Astrocyte (in vitro differentiated cells and primary cell): ENCODE measurements around the gene TMEM25. TPM values are rescaled to one million over a fixed set of nuclear protein-coding genes. Genes with fewer than 3 reads are reported as not detected.

Experiments
- DNase-seq: peaks from one replicate; pipeline ENCODE4 v3.0.0-alpha.2; 2010; ENCODE audit warnings: low read depth
- FAIRE-seq: peaks from 2 replicates; lab custom pipeline; 2011; peaks lifted over from hg19 to GRCh38; lab: Jason Lieb, UNC
- H2AFZ ChIP-seq: 2 replicates; pipeline ENCODE4 v1.6.0; 2012; ENCODE audit warnings: low read depth, low read length, inconsistent platforms
- H3K27ac ChIP-seq: 2 replicates; pipeline ENCODE4 v1.5.1; 2011; ENCODE audit warnings: low read depth, low read length, inconsistent platforms
- H3K27me3 ChIP-seq: 2 replicates; pipeline ENCODE4 v1.6.0; 2011; ENCODE audit warnings: low read length, inconsistent platforms; ENCODE audit not compliant: insufficient read depth
- H3K36me3 ChIP-seq: 2 replicates; pipeline ENCODE4 v1.5.1; 2011; ENCODE audit warnings: low read length, inconsistent platforms; ENCODE audit not compliant: insufficient read depth
- H3K4me1 ChIP-seq: 2 replicates; pipeline ENCODE4 v1.5.1; 2011; ENCODE audit warnings: low read length, inconsistent platforms; ENCODE audit not compliant: insufficient read depth
- H3K4me2 ChIP-seq: 2 replicates; pipeline ENCODE4 v1.6.0; 2012; ENCODE audit warnings: low read length, inconsistent platforms
- H3K4me3 ChIP-seq: 2 replicates; pipeline ENCODE4 v1.5.1; 2011; ENCODE audit warnings: low read depth, mild to moderate bottlenecking, low read length, inconsistent platforms; ENCODE audit not compliant: insufficient read depth
- H3K79me2 ChIP-seq: 2 replicates; pipeline ENCODE4 v1.6.0; 2012; ENCODE audit warnings: mild to moderate bottlenecking, low read length, inconsistent platforms; ENCODE audit not compliant: insufficient read depth
- H3K9ac ChIP-seq: 2 replicates; pipeline ENCODE4 v1.6.0; 2012; ENCODE audit warnings: mild to moderate bottlenecking, low read length, inconsistent platforms
- H3K9me3 ChIP-seq: 2 replicates; pipeline ENCODE4 v1.5.1; 2012; ENCODE audit warnings: low read depth, mild to moderate bottlenecking, low read length, inconsistent platforms; ENCODE audit not compliant: insufficient read depth
- H4K20me1 ChIP-seq: 2 replicates; pipeline ENCODE4 v1.6.0; 2012; ENCODE audit warnings: low read length, inconsistent platforms; ENCODE audit not compliant: insufficient read depth
- H3K27ac Mint-ChIP-seq: one replicate; pipeline ENCODE4 v1.8.0; 2021; ENCODE audit warnings: mild to moderate bottlenecking, mixed read lengths; ENCODE audit not compliant: unreplicated experiment
- H3K27me3 Mint-ChIP-seq: one replicate; pipeline ENCODE4 v1.8.0; 2021; ENCODE audit warnings: low read depth, mixed read lengths; ENCODE audit not compliant: unreplicated experiment
- H3K36me3 Mint-ChIP-seq: one replicate; pipeline ENCODE4 v1.8.0; 2021; ENCODE audit warnings: low read depth, mixed read lengths; ENCODE audit not compliant: unreplicated experiment
- H3K4me1 Mint-ChIP-seq: one replicate; pipeline ENCODE4 v1.8.0; 2021; ENCODE audit warnings: low read depth, mixed read lengths; ENCODE audit not compliant: unreplicated experiment
- H3K4me3 Mint-ChIP-seq: one replicate; pipeline ENCODE4 v1.8.0; 2021; ENCODE audit warnings: mild to moderate bottlenecking, moderate library complexity, mixed read lengths; ENCODE audit not compliant: unreplicated experiment
- H3K9me3 Mint-ChIP-seq: one replicate; pipeline ENCODE4 v1.8.0; 2021; ENCODE audit warnings: mild to moderate bottlenecking, mixed read lengths; ENCODE audit not compliant: unreplicated experiment
- EZH2 ChIP-seq: IDR thresholded peaks from 2 replicates; pipeline ENCODE4 v1.6.1; 2012; ENCODE audit warnings: mild to moderate bottlenecking, low read length, inconsistent platforms; ENCODE audit not compliant: insufficient read depth
- total RNA-seq: library from RNA; stranded (reverse); gene quantifications from 2 replicates; pipeline ENCODE4 v1.2.1, GENCODE V29; 2021
- TF ChIP-seq, protein P1 (sequence below): IDR thresholded peaks from 2 replicates; pipeline ENCODE4 v1.5.1; 2011; ENCODE audit warnings: low read depth, mild to moderate bottlenecking, inconsistent platforms, low read length, moderate library complexity; ENCODE audit not compliant: insufficient read depth

The TMEM25 gene
- total RNA-seq, 1 donor from 2014 or later = 19.0 TPM

DNA sequence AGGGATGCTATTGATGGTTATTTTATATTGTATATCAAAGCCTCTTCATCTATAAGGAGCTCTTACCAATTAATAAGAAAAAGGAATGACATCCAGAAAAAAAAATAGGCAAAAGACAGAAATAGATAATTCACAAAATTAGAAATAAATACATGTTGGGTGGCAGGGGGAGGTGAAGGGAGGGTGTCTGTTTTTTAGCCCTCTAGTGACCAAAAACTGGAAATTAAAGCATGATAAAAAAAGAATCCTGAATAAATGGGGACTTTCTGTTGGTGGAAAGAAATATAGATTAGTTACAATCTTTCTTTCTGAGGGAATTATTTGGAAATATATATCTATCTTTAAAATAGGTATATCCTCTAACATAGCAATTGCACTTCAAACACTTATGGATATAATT is 45.7 kb upstream of the TMEM25 start:
- H3K4me3 Mint-ChIP-seq = no peak overlapping the region
- FAIRE-seq = no peak

DNA sequence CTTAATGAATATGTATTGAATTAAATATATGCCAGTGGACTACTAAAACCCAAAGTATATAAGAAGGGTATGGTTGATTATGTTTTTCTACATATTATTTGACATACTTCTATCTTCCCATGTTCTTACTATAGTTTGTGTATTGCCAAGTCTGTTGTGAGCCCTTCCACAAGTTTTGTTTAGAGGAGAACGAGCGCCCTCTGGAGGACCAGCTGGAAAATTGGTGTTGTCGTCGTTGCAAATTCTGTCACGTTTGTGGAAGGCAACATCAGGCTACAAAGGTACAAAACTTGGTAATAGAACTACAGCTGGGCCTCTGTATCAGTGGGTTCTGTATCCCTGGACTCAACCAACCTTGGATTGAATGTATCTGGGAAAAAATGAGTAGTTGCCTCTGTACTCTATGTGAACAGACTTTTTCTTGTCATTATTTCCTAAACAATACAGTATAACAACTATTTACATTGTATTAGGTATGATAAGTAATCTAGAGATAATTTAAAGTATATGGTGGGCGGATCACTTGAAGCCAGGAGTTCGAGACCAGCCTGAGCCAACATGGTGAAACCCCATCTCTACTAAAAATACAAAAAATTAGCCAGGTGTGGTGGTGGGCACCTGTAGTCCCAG is 42.4 kb upstream of the TMEM25 start:
- H4K20me1 ChIP-seq = no peaks in the 10 kb centered on the region
- FAIRE-seq = peak; percentile 97
- H3K4me1 ChIP-seq = no peaks in the 10 kb centered on the region
- peaks cover 51% of the 10 kb centered on the region for H3K36me3 ChIP-seq
- Mint-ChIP-seq H3K4me1 (no peaks in the 10 kb centered on the region), H3K4me3 (no peak overlapping the region), H3K27me3 (no peaks in the 10 kb centered on the region), H3K9me3 (no peaks in the 10 kb centered on the region), H3K27ac (peak overlapping the region; percentile 38), H3K36me3 (peaks cover 4% of the 10 kb centered on the region)
- H3K9me3 ChIP-seq = no peaks in the 10 kb centered on the region
- H3K4me2 ChIP-seq = no peak overlapping the region
- no peak overlapping the region for H3K27ac ChIP-seq
- H3K79me2 ChIP-seq = no peaks in the 10 kb centered on the region
- peak; percentile 55 for DNase-seq
- H3K9ac ChIP-seq = no peak overlapping the region
- TF ChIP-seq, protein P1, sequence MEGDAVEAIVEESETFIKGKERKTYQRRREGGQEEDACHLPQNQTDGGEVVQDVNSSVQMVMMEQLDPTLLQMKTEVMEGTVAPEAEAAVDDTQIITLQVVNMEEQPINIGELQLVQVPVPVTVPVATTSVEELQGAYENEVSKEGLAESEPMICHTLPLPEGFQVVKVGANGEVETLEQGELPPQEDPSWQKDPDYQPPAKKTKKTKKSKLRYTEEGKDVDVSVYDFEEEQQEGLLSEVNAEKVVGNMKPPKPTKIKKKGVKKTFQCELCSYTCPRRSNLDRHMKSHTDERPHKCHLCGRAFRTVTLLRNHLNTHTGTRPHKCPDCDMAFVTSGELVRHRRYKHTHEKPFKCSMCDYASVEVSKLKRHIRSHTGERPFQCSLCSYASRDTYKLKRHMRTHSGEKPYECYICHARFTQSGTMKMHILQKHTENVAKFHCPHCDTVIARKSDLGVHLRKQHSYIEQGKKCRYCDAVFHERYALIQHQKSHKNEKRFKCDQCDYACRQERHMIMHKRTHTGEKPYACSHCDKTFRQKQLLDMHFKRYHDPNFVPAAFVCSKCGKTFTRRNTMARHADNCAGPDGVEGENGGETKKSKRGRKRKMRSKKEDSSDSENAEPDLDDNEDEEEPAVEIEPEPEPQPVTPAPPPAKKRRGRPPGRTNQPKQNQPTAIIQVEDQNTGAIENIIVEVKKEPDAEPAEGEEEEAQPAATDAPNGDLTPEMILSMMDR = peak; percentile 94
- no peak for TF ChIP-seq EZH2
- H3K4me3 ChIP-seq = no peak overlapping the region
- no peak overlapping the region for H2AFZ ChIP-seq
- H3K27me3 ChIP-seq = no peaks in the 10 kb centered on the region

More for the DNA sequence above, 45.7 kb upstream of the TMEM25 start:
- no peak overlapping the region for H3K9ac ChIP-seq
- no peak overlapping the region for H3K4me3 ChIP-seq
- H4K20me1 ChIP-seq = peaks cover 3% of the 10 kb centered on the region
- H3K27me3 ChIP-seq = no peaks in the 10 kb centered on the region
- Mint-ChIP-seq H3K9me3 (no peaks in the 10 kb centered on the region), H3K27ac (no peak overlapping the region), H3K36me3 (peaks cover 9% of the 10 kb centered on the region), H3K27me3 (no peaks in the 10 kb centered on the region), H3K4me1 (no peaks in the 10 kb centered on the region)
- H3K36me3 ChIP-seq = peaks cover 48% of the 10 kb centered on the region
- no peak for DNase-seq
- H3K4me2 ChIP-seq = no peak overlapping the region
- TF ChIP-seq, protein P1 = peak; percentile 15
- no peak for TF ChIP-seq EZH2
- no peak overlapping the region for H3K27ac ChIP-seq
- no peaks in the 10 kb centered on the region for H3K79me2 ChIP-seq
- no peaks in the 10 kb centered on the region for H3K9me3 ChIP-seq
- no peak overlapping the region for H2AFZ ChIP-seq
- no peaks in the 10 kb centered on the region for H3K4me1 ChIP-seq

DNA sequence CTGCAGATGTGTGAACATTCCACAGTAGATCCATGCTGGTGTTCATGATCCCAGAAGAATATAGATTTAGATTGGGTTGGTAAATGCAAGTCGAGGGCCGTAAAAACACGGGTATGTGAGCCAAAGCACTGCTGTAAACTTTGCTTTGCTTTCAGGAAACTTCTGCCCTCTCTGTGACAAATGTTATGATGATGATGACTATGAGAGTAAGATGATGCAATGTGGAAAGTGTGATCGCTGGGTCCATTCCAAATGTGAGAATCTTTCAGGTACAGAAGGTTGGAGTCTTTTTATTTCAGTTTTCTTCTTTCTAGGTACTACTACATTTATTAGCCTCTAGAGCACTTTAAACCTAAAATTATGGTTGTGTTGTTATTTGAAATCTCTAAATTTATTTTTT is 40.0 kb upstream of the TMEM25 start:
- no peak overlapping the region for H2AFZ ChIP-seq
- H4K20me1 ChIP-seq = no peaks in the 10 kb centered on the region
- no peak overlapping the region for H3K4me2 ChIP-seq
- Mint-ChIP-seq H3K27me3 (no peaks in the 10 kb centered on the region), H3K27ac (no peak overlapping the region), H3K4me3 (no peak overlapping the region), H3K36me3 (peaks cover 4% of the 10 kb centered on the region), H3K9me3 (no peaks in the 10 kb centered on the region), H3K4me1 (no peaks in the 10 kb centered on the region)
- H3K27me3 ChIP-seq = no peaks in the 10 kb centered on the region
- H3K4me1 ChIP-seq = no peaks in the 10 kb centered on the region
- H3K4me3 ChIP-seq = no peak overlapping the region
- no peak overlapping the region for H3K9ac ChIP-seq
- DNase-seq (no peak), FAIRE-seq (no peak)
- H3K36me3 ChIP-seq = peaks cover 60% of the 10 kb centered on the region
- no peaks in the 10 kb centered on the region for H3K79me2 ChIP-seq
- TF ChIP-seq, protein P1 = no peak
- no peak for TF ChIP-seq EZH2
- H3K27ac ChIP-seq = no peak overlapping the region
- no peaks in the 10 kb centered on the region for H3K9me3 ChIP-seq
